Astrocyte of the cerebellum (primary cell): ENCODE data around the gene GALNTL6.
"Not testable (repeated sequence)": the region's sequence is repeated elsewhere in the genome, so short reads cannot be mapped to it uniquely, and the experiment has no call there.

Source experiments
- DNase-seq: peaks from one replicate; pipeline ENCODE4 v3.0.0-alpha.2; 2011; ENCODE audit warnings: low read depth
- H3K4me3 ChIP-seq: 2 replicates; pipeline ENCODE4 v1.5.1; 2011; ENCODE audit warnings: mild to moderate bottlenecking, low read depth, low read length, moderate library complexity
- CTCF ChIP-seq: IDR thresholded peaks from 2 replicates; pipeline ENCODE4 v1.5.1; 2012; ENCODE audit warnings: low read length, low read depth, moderate library complexity, mild to moderate bottlenecking; ENCODE audit errors: missing control alignments
- in situ Hi-C: cut with HindIII; loops from 2 replicates; pipeline ENCODE4 v1.10.0; 2017; ENCODE audit warnings: low sequenced_read_pairs

The GALNTL6 gene

GRCh38 chr4:173038192-173038896 is 1225.1 kb downstream of the GALNTL6 start:
- DNase-seq: no peak
- no peak overlapping the region for H3K4me3 ChIP-seq
- in situ Hi-C loops: no loop called here
- TF ChIP-seq CTCF: no peak

- no peak overlapping the region for H3K4me3 ChIP-seq
- in situ Hi-C loops: no loop called here
- TF ChIP-seq CTCF: no peak
- DNase-seq: no peak
These were observed 1226.7 kb downstream of the GALNTL6 start for GRCh38 chr4:173039617-173040577.

- in situ Hi-C loops: no loop called here
- no peak overlapping the region for H3K4me3 ChIP-seq
- no peak for TF ChIP-seq CTCF
- no peak for DNase-seq
These were observed 1228.3 kb downstream of the GALNTL6 start for GRCh38 chr4:173041482-173041881.

GRCh38 chr4:173042139-173042538 is 1228.9 kb downstream of the GALNTL6 start:
- H3K4me3 ChIP-seq, in situ Hi-C loops, DNase-seq: not testable (repeated sequence)

GRCh38 chr4:173044340-173044739 is 1231.1 kb downstream of the GALNTL6 start:
- TF ChIP-seq CTCF: no peak
- DNase-seq: no peak
- in situ Hi-C loops: no loop called here
- H3K4me3 ChIP-seq: no peak overlapping the region

GRCh38 chr4:173045571-173045970 is 1232.4 kb downstream of the GALNTL6 start:
- in situ Hi-C loops: no loop called here
- no peak for TF ChIP-seq CTCF
- no peak for DNase-seq
- H3K4me3 ChIP-seq: no peak overlapping the region

GRCh38 chr4:173046144-173046543 is 1232.9 kb downstream of the GALNTL6 start:
- no peak for DNase-seq
- in situ Hi-C loops: no loop called here
- H3K4me3 ChIP-seq: no peak overlapping the region
- no peak for TF ChIP-seq CTCF
